HG02981 (cell line): Measurements from ENCODE around the gene BUB3.

Source experiments
- ATAC-seq: cut with Tn5 transposase; IDR thresholded peaks from one replicate; pipeline ENCODE4 v1.9.1; 2021; ENCODE audit warnings: mild to moderate bottlenecking, moderate library complexity; ENCODE audit not compliant: unreplicated experiment

Gene BUB3

GRCh38 chr10:123140983-123141390, 13.2 kb upstream of the BUB3 start:
- no peak for ATAC-seq

- no peak for ATAC-seq
Observed at GRCh38 chr10:123141791-123142700, 12.2 kb upstream of the BUB3 start.

- ATAC-seq: no peak
Observed at GRCh38 chr10:123142701-123143161, 11.5 kb upstream of the BUB3 start.

- ATAC-seq: no peak
Observed at GRCh38 chr10:123143162-123143824, 10.9 kb upstream of the BUB3 start.

- ATAC-seq: no peak
Observed at GRCh38 chr10:123143825-123144168, 10.4 kb upstream of the BUB3 start.

- no peak for ATAC-seq
Observed at GRCh38 chr10:123144697-123145541, 9.3 kb upstream of the BUB3 start.

- ATAC-seq: no peak
Observed at GRCh38 chr10:123145542-123146012, 8.6 kb upstream of the BUB3 start.

- ATAC-seq: no peak
Observed at GRCh38 chr10:123146013-123146893, 7.9 kb upstream of the BUB3 start.

- ATAC-seq: no peak
Observed at GRCh38 chr10:123146894-123147634, 7.1 kb upstream of the BUB3 start.

- ATAC-seq: no peak
Observed at GRCh38 chr10:123147635-123148413, 6.4 kb upstream of the BUB3 start, which contains the start of gene HMX2. HMX2 (plus strand) TSS chr10:123148136; CDS start chr10:123148379, 243 bp downstream.

GRCh38 chr10:123148414-123149161, 5.6 kb upstream of the BUB3 start:
- ATAC-seq: no peak

GRCh38 chr10:123149162-123149567, 5.0 kb upstream of the BUB3 start:
- ATAC-seq: no peak

GRCh38 chr10:123149568-123150270, 4.5 kb upstream of the BUB3 start:
- ATAC-seq: no peak

GRCh38 chr10:123150271-123150985, 3.8 kb upstream of the BUB3 start:
- ATAC-seq: no peak

GRCh38 chr10:123150986-123151736, 3.0 kb upstream of the BUB3 start:
- ATAC-seq: no peak

- no peak for ATAC-seq
Observed at GRCh38 chr10:123151737-123152135, 2.5 kb upstream of the BUB3 start.
